Activated CD8-positive, alpha-beta T cell treated with anti-CD3 and anti-CD28 coated beads for 36 hours (primary cell): Measurements from ENCODE around the gene LMLN. TPM values are rescaled to one million over a fixed set of nuclear protein-coding genes. Genes with fewer than 3 reads are reported as not detected.

Experiments used
- ATAC-seq: fragments of 200-7000 bp; cut with Tn5 transposase; one replicate; pipeline ENCODE4 v1.10.0; 2021; ENCODE audit warnings: mild to moderate bottlenecking, moderate library complexity
- CTCF ChIA-PET: fragments of 350-600 bp; sonication (Branson Sonifier 250); formaldehyde crosslinking; loops from one replicate; lab custom pipeline; 2021; ENCODE audit warnings: antibody characterized with exemption; lab: Charles Lee
- POLR2A ChIA-PET: fragments of 350-600 bp; sonication (Branson Sonifier 250); formaldehyde crosslinking; loops from one replicate; lab custom pipeline; 2021; ENCODE audit warnings: antibody characterized with exemption; lab: Charles Lee
- DNase-seq: peaks from one replicate; pipeline ENCODE4 v3.0.0-alpha.2; 2020
- H3K27ac Mint-ChIP-seq: one replicate; pipeline ENCODE4 v1.8.0; 2021; ENCODE audit warnings: mild to moderate bottlenecking, mixed read lengths
- H3K27me3 Mint-ChIP-seq: one replicate; pipeline ENCODE4 v1.8.0; 2021; ENCODE audit warnings: mixed read lengths
- H3K36me3 Mint-ChIP-seq: one replicate; pipeline ENCODE4 v1.8.0; 2021; ENCODE audit warnings: low read depth, mixed read lengths
- H3K4me1 Mint-ChIP-seq: one replicate; pipeline ENCODE4 v1.8.0; 2021; ENCODE audit warnings: low read depth, mixed read lengths
- H3K4me3 Mint-ChIP-seq: one replicate; pipeline ENCODE4 v1.8.0; 2021; ENCODE audit warnings: mild to moderate bottlenecking, moderate library complexity, mixed read lengths
- H3K9me3 Mint-ChIP-seq: one replicate; pipeline ENCODE4 v1.8.0; 2021; ENCODE audit warnings: mixed read lengths
- CTCF ChIP-seq: fragments of 200-600 bp; IDR thresholded peaks from one replicate; pipeline ENCODE4 v1.8.0; 2022; ENCODE audit warnings: antibody characterized with exemption, mild to moderate bottlenecking
- intact Hi-C: fragments of 100-400 bp; cut with micrococcal nuclease; formaldehyde crosslinking; loops from one replicate; pipeline ENCODE4 v1.10.0; 2022
- total RNA-seq, 2 experiments: library from RNA; stranded (reverse); gene quantifications; one replicate each; pipeline ENCODE4 v1.2.3, GENCODE V29; 2021

Gene LMLN
- total RNA-seq, 2 experiments from 2014 or later = 6.3 to 10.4 TPM

GRCh38 chr3:197949191-197949777 is 10.7 kb upstream of the LMLN start:
- ChIA-PET CTCF (interaction anchor here (1.2 kb wide), 2 partner anchors 43 to 198 kb away, joined by 3 to 5 read pairs; no protein-coding TSS in a partner anchor), POLR2A (interaction anchor here (0.6 to 1.7 kb wide), 4 partner anchors 11 to 175 kb away, joined by 3 to 8 read pairs (median 4); partner anchors contain the start of gene LMLN)
- H3K27ac Mint-ChIP-seq = peak overlapping the region; percentile 99
- no peak for TF ChIP-seq CTCF
- DNase-seq = peak; percentile 30
- peaks cover 25% of the 10 kb centered on the region for H3K4me1 Mint-ChIP-seq
- H3K9me3 Mint-ChIP-seq = no peaks in the 10 kb centered on the region
- intact Hi-C loops = no loop called here
- H3K4me3 Mint-ChIP-seq = peak overlapping the region; percentile 95
- peaks cover 40% of the 10 kb centered on the region for H3K36me3 Mint-ChIP-seq
- H3K27me3 Mint-ChIP-seq = no peaks in the 10 kb centered on the region
- ATAC-seq = no peak

GRCh38 chr3:197949778-197950676 is 10.0 kb upstream of the LMLN start, which contains the start of gene RPL35A:
TSS of gene RPL35A (plus strand) at chr3:197950190. CDS start at chr3:197950968, 778 bp downstream.
- H3K4me1 Mint-ChIP-seq = peaks cover 32% of the 10 kb centered on the region
- DNase-seq = peak; percentile 91
- peak within 1 kb of the TSS; percentile 99 for H3K27ac Mint-ChIP-seq
- H3K36me3 Mint-ChIP-seq = peaks cover 48% of the 10 kb centered on the region
- peak within 1 kb of the TSS; percentile 95 for H3K4me3 Mint-ChIP-seq
- CTCF ChIA-PET = interaction anchor here (0.6 to 1.2 kb wide), 4 partner anchors 44 to 199 kb away, joined by 3 to 5 read pairs (median 4); no protein-coding TSS in a partner anchor
- POLR2A ChIA-PET = interaction anchor here (0.6 to 3.3 kb wide), 10 partner anchors 9 to 662 kb away, joined by 3 to 14 read pairs (median 4); partner anchors contain the start of gene LMLN
- no peaks in the 10 kb centered on the region for H3K27me3 Mint-ChIP-seq
- TF ChIP-seq CTCF = no peak
- intact Hi-C loops = no loop called here
- peak; percentile 92 for ATAC-seq
- H3K9me3 Mint-ChIP-seq = no peaks in the 10 kb centered on the region

GRCh38 chr3:197950677-197951061 is 9.3 kb upstream of the LMLN start:
- peaks cover 52% of the 10 kb centered on the region for H3K36me3 Mint-ChIP-seq
- DNase-seq (no peak), ATAC-seq (no peak)
- POLR2A ChIA-PET = interaction anchor here (0.6 to 3.3 kb wide), 9 partner anchors 8 to 663 kb away, joined by 3 to 14 read pairs (median 4); no protein-coding TSS in a partner anchor
- no peaks in the 10 kb centered on the region for H3K9me3 Mint-ChIP-seq
- H3K27me3 Mint-ChIP-seq = no peaks in the 10 kb centered on the region
- TF ChIP-seq CTCF = no peak
- peaks cover 35% of the 10 kb centered on the region for H3K4me1 Mint-ChIP-seq
- CTCF ChIA-PET = interaction anchor here (0.6 to 1.1 kb wide), 3 partner anchors 9 to 197 kb away, joined by 3 to 4 read pairs (median 3); no protein-coding TSS in a partner anchor
- peak overlapping the region; percentile 95 for H3K4me3 Mint-ChIP-seq
- intact Hi-C loops = loop anchor here (1.0 kb wide), 1 partner anchor 9 kb away; a partner anchor contains a TSS
- H3K27ac Mint-ChIP-seq = peak overlapping the region; percentile 99

GRCh38 chr3:197951392-197951990 is 8.5 kb upstream of the LMLN start:
- no peak for TF ChIP-seq CTCF
- ChIA-PET CTCF (interaction anchor here (0.6 to 1.1 kb wide), 2 partner anchors 8 to 46 kb away, joined by 3 to 4 read pairs; no protein-coding TSS in a partner anchor), POLR2A (interaction anchor here (1.0 to 3.3 kb wide), 3 partner anchors 8 to 129 kb away, joined by 5 to 14 read pairs (median 5); no protein-coding TSS in a partner anchor)
- peaks cover 36% of the 10 kb centered on the region for H3K4me1 Mint-ChIP-seq
- intact Hi-C loops = loop anchor here (1.0 kb wide), 1 partner anchor 8 kb away; a partner anchor contains a TSS
- no peaks in the 10 kb centered on the region for H3K27me3 Mint-ChIP-seq
- ATAC-seq (no peak), DNase-seq (no peak)
- H3K4me3 Mint-ChIP-seq = peak overlapping the region; percentile 95
- H3K36me3 Mint-ChIP-seq = peaks cover 58% of the 10 kb centered on the region
- peak overlapping the region; percentile 99 for H3K27ac Mint-ChIP-seq
- no peaks in the 10 kb centered on the region for H3K9me3 Mint-ChIP-seq
